ENCODE results near the gene SDC1. TPM values are rescaled to one million over a fixed set of nuclear protein-coding genes. Genes with fewer than 3 reads are reported as not detected.
"Not testable (repeated sequence)": the region's sequence is repeated elsewhere in the genome, so short reads cannot be mapped to it uniquely, and the experiment has no call there.

SDC1 gene
- total RNA-seq, 6 donors from 2014 or later, result 74.4 to 213 (median 154) TPM

GRCh38 chr2:20242727-20243377 is 17.9 kb upstream of the SDC1 start:
- WGBS, 2 donors, result 70 to 71% methylated on average over 9 of the region's 9 CpGs
- Histone ChIP-seq H3K4me1 (peaks cover 0 to 7% (median 5%) of the 10 kb centered on the region in 4 donors), H3K4me3 (no peak overlapping the region), H3K36me3 (peaks cover 0 to 16% (median 12%) of the 10 kb centered on the region in 4 donors), H3K27ac (no peak overlapping the region), H3K27me3 (no peaks in the 10 kb centered on the region), H3K9me3 (no peaks in the 10 kb centered on the region)
- peak; percentile 27 to 55 for ATAC-seq (ENCODE audit: low FRiP score in 2 of 2)
- TF ChIP-seq POLR2A (IDR thresholded peaks at IDR 0.05) (no peak), POLR2AphosphoS5 (IDR thresholded peaks at IDR 0.05) (no peak), EP300 (IDR thresholded peaks at IDR 0.05) (no peak), CTCF (IDR thresholded peaks at IDR 0.05) (no peak)
- DNase-seq, result no peak

GRCh38 chr2:20241973-20242726 is 17.2 kb upstream of the SDC1 start:
- no peaks in the 10 kb centered on the region for H3K9me3 ChIP-seq
- no peak overlapping the region for H3K4me3 ChIP-seq
- ATAC-seq (ENCODE audit: low FRiP score in 2 of 2), result peak; percentile 55 to 56
- H3K27me3 ChIP-seq, result no peaks in the 10 kb centered on the region
- DNase-seq, result peak in 1 of 2 donors; percentile 87
- no peak overlapping the region for H3K27ac ChIP-seq
- H3K36me3 ChIP-seq, result peaks cover 0 to 9% (median 5%) of the 10 kb centered on the region in 4 donors
- TF ChIP-seq CTCF (IDR thresholded peaks at IDR 0.05), result peak in 3 of 6 experiments; percentile 35 to 50 (median 39)
- no peak for TF ChIP-seq EP300 (IDR thresholded peaks at IDR 0.05)
- WGBS, 2 donors, result 52 to 53% methylated on average over 33 to 39 of the region's 43 CpGs
- peaks cover 0 to 7% (median 5%) of the 10 kb centered on the region in 4 donors for H3K4me1 ChIP-seq

DNA sequence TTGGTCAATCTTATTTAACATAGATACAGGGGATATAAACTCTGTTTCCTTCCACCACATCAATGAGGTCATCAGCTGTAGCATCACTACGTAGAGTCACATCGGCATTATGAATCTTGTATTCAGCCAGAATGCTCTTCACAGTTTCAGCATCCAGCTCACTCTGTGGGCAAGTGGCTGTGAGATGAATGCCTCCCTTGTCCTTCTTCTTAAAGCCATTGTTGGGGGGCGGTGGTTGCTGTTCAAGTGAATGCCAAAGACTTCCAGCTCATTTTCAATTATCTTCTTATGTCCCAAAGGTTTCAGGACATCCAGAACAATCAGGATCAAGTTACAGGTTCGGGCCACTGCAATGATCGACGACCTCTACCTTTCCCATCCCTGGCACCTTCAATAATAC is 15.4 kb upstream of the SDC1 start:
- H3K9me3 ChIP-seq; H3K4me1 ChIP-seq; H3K4me3 ChIP-seq; H3K27me3 ChIP-seq; ATAC-seq (ENCODE audit: low FRiP score in 2 of 2); H3K36me3 ChIP-seq; H3K27ac ChIP-seq; DNase-seq: not testable (repeated sequence)
- WGBS, 2 donors, result 93 to 94% methylated on average over 6 of the region's 6 CpGs

DNA sequence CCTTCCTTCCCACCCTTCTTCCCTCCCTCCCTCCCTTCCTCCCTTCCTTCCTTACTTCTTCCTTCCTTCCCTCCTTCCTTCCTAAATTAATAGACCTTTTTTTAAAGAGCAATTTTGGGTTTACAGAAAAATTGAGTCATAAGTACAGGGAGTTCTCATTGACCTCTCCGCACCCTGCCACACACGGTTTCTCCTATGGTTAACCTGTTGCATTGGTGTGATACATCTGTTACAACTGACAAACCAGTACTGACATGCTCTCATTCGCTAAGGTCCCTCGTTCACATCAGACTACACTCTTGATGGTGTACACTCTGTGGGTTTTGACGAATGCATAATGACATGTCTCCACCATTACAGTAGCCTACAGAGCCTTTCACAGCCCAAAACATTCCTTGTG is 11.6 kb upstream of the SDC1 start:
- ATAC-seq (ENCODE audit: low FRiP score in 2 of 2) (no peak), DNase-seq (no peak)
- no peak overlapping the region for H3K4me3 ChIP-seq
- H3K36me3 ChIP-seq, result no peaks in the 10 kb centered on the region
- H3K4me1 ChIP-seq, result peaks cover 0 to 10% (median 3%) of the 10 kb centered on the region in 4 donors
- H3K27ac ChIP-seq, result no peak overlapping the region
- TF ChIP-seq POLR2A (IDR thresholded peaks at IDR 0.05) (no peak), EP300 (IDR thresholded peaks at IDR 0.05) (no peak), POLR2AphosphoS5 (IDR thresholded peaks at IDR 0.05) (no peak), CTCF (IDR thresholded peaks at IDR 0.05) (no peak)
- no peaks in the 10 kb centered on the region for H3K9me3 ChIP-seq
- H3K27me3 ChIP-seq, result no peaks in the 10 kb centered on the region
- 79 to 95% methylated on average over 5 of the region's 5 CpGs for WGBS, 2 donors

DNA sequence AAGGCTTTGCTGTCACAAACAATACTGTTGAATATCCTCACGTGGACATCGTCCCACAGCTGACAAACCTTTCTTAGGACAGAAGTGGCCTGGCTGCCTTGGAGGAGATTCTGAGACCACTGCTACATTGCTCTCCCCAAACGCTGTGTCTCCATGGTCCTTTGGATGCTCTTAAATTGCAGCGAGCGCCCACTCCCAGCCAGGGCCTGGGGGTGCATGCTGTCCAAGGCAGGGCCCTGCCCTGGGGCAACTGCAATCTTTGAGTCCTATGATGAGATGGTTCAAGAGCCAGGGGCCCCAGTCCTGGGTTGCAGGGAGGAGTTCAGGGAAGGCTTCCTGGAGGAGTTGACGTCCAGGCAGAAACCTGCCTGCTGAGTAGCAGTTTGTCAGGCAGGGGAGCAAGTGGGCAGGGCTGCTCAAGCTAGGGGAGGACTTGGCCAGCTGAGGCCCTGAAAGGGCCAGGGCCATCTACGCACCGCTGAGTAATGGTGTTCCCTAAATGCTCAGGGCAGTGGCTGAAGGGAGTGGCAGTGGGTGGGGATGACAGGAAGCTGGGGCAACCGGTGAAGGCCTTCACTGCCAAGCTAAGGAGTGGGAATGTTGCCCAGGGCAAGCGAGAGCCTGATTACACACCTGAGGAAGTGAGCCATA is 10.8 kb upstream of the SDC1 start:
- 71 to 77% methylated on average over 8 to 10 of the region's 10 CpGs for WGBS, 2 donors
- Histone ChIP-seq H3K36me3 (no peaks in the 10 kb centered on the region), H3K9me3 (no peaks in the 10 kb centered on the region), H3K4me1 (peaks cover 0 to 14% (median 4%) of the 10 kb centered on the region in 4 donors), H3K27me3 (no peaks in the 10 kb centered on the region), H3K4me3 (no peak overlapping the region), H3K27ac (no peak overlapping the region)
- no peak for TF ChIP-seq POLR2A (IDR thresholded peaks at IDR 0.05)
- TF ChIP-seq CTCF (IDR thresholded peaks at IDR 0.05), result no peak
- TF ChIP-seq EP300 (IDR thresholded peaks at IDR 0.05), result no peak
- no peak for TF ChIP-seq POLR2AphosphoS5 (IDR thresholded peaks at IDR 0.05)
- peak in 1 of 2 donors; percentile 87 for DNase-seq
- peak; percentile 22 to 73 for ATAC-seq (ENCODE audit: low FRiP score in 2 of 2)

DNA sequence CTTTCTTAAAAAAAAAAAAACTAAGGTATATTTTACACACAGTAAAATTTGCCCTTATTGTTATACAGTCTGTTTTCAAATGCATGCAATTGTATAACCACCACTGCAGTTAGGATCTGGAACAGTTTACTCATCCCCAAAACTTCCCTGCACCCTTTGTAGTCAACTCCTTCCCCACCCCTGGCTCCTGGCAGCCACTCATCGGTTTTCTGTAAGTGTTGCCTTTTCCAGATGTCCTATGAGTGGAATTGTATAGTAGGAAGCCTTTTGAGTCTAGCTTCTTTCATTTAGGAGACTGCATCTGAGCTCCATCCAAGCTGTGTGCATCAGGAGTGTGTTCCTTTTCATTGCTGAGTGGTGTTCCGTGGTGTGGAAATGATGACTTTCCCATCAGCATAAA is 9.7 kb upstream of the SDC1 start:
- H3K4me1 ChIP-seq, result peaks cover 0 to 14% (median 4%) of the 10 kb centered on the region in 4 donors
- WGBS, 2 donors, result 80 to 83% methylated on average over 2 of the region's 2 CpGs
- not testable (repeated sequence) for ATAC-seq (ENCODE audit: low FRiP score in 2 of 2); H3K36me3 ChIP-seq; H3K4me3 ChIP-seq; H3K27ac ChIP-seq; DNase-seq; H3K9me3 ChIP-seq; H3K27me3 ChIP-seq

All from upper lobe of left lung (tissue), 6 donors.